Panc1 (cell line): ENCODE measurements around the gene KIF21B. TPM values are rescaled to one million over a fixed set of nuclear protein-coding genes. Genes with fewer than 3 reads are reported as not detected.

ENCODE experiments used
- ATAC-seq: fragments of 200-7000 bp; cut with Tn5 transposase; 2 replicates; pipeline ENCODE4 v1.9.1; 2020; ENCODE audit warnings: mild to moderate bottlenecking, moderate library complexity
- BruUV-seq: library from RNA; stranded (reverse); fragments of 400-500 nt; replicated peaks from 2 replicates; lab custom pipeline; 2021; lab: Mats Ljungman, UMichigan
- CTCF ChIA-PET: fragments of 300-600 bp; sonication (Branson Sonifier 250); formaldehyde crosslinking; loops from one replicate; lab custom pipeline; 2022; ENCODE audit warnings: antibody characterized with exemption; lab: Charles Lee
- POLR2A ChIA-PET: fragments of 300-600 bp; sonication (Branson Sonifier 250); formaldehyde crosslinking; loops from one replicate; lab custom pipeline; 2022; ENCODE audit warnings: antibody characterized with exemption; lab: Charles Lee
- DNase-seq: peaks from one replicate; pipeline ENCODE4 v3.0.0-alpha.2; 2010; ENCODE audit warnings: low read depth, low spot score
- H3K27ac ChIP-seq: 2 replicates; pipeline ENCODE4 v1.5.1; 2011; ENCODE audit warnings: mild to moderate bottlenecking, low read length, inconsistent platforms
- H3K27me3 ChIP-seq: fragments of 200-500 bp; sonication (Bioruptor generic); 2 replicates; pipeline ENCODE4 v1.6.0; 2014; ENCODE audit warnings: low read length, inconsistent platforms; ENCODE audit not compliant: control insufficient read depth, insufficient read depth
- H3K36me3 ChIP-seq: fragments of 200-500 bp; sonication (Bioruptor generic); 2 replicates; pipeline ENCODE4 v1.5.1; 2014; ENCODE audit warnings: inconsistent platforms, mild to moderate bottlenecking, low read length, moderate library complexity; ENCODE audit not compliant: control insufficient read depth, insufficient read depth
- H3K4me1 ChIP-seq: 2 replicates; pipeline ENCODE4 v1.5.1; 2011; ENCODE audit warnings: inconsistent platforms, mild to moderate bottlenecking, low read length, moderate library complexity; ENCODE audit not compliant: control insufficient read depth, insufficient read depth
- H3K4me3 ChIP-seq, 2 experiments: 2 replicates each; pipeline ENCODE4 v1.5.1; 2011 to 2012; ENCODE audit warnings: low read depth in 2 of 2, low read length in 2 of 2, mild to moderate bottlenecking in 2 of 2, inconsistent platforms in 1 of 2, moderate library complexity in 1 of 2
- H3K9me3 ChIP-seq: fragments of 200-500 bp; sonication (Bioruptor generic); 2 replicates; pipeline ENCODE4 v1.5.1; 2014; ENCODE audit warnings: low read depth, mild to moderate bottlenecking, inconsistent platforms, low read length, moderate library complexity; ENCODE audit not compliant: control insufficient read depth, insufficient read depth
- POLR2AphosphoS5 ChIP-seq: IDR thresholded peaks from 2 replicates; pipeline ENCODE4 v1.6.1; 2012; ENCODE audit warnings: mild to moderate bottlenecking, low read depth, low read length, moderate library complexity
- REST ChIP-seq, 2 experiments: IDR thresholded peaks; 2 replicates each; pipeline ENCODE4 v1.6.1; 2011 to 2012; ENCODE audit warnings: low read depth in 2 of 2, control low read depth in 1 of 2, low read length in 1 of 2, mild to moderate bottlenecking in 1 of 2, moderate library complexity in 1 of 2; ENCODE audit not compliant: insufficient read depth in 1 of 2
- SIN3A ChIP-seq: IDR thresholded peaks from 2 replicates; pipeline ENCODE4 v1.6.1; 2012; ENCODE audit warnings: low read depth, mild to moderate bottlenecking, low read length, moderate library complexity, borderline replicate concordance; ENCODE audit not compliant: insufficient read depth
- TCF7L2 ChIP-seq: IDR thresholded peaks from 2 replicates; pipeline ENCODE4 v1.6.1; 2011; ENCODE audit warnings: mild to moderate bottlenecking, low read depth, low read length, inconsistent platforms
- in situ Hi-C: cut with HindIII; loops from 2 replicates; pipeline ENCODE4 v1.10.0; 2016; ENCODE audit warnings: low sequenced_read_pairs, low pct_unique_long_range_greater_than_20kb
- intact Hi-C: fragments of 100-400 bp; cut with micrococcal nuclease; formaldehyde crosslinking; loops from one replicate; pipeline ENCODE4 v1.10.0; 2022; ENCODE audit not compliant: unreplicated experiment
- total RNA-seq: library from RNA; stranded (reverse); gene quantifications from one replicate; pipeline ENCODE4 v1.2.1, GENCODE V29; 2021; ENCODE audit not compliant: unreplicated experiment
- TF ChIP-seq, protein P1 (sequence below): fragments of 450-650 bp; IDR thresholded peaks from 2 replicates; pipeline ENCODE4 v1.5.1; 2017; ENCODE audit warnings: mild to moderate bottlenecking

Gene KIF21B
- total RNA-seq, 1 experiment from 2014 or later, result 0.46 TPM

DNA sequence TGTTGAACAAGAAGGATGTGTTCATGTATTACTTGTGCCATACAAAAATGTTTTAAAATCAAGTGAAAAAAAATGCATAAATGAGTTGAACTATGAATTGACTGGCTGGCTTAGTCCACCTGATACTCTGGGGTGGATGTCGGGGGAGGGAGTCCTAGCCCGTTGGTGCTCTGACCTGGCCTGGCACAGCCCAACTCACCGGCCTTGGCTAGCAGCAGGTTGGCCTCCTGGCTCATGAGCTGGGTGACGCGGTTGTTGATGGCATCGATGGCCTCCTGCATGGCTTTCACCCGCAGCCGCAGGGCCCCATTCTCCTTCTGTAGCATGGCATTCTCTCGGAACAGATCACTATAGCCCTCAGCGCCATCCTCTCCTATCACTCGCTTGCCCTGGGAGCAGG is 21.6 kb downstream of the KIF21B start:
- ChIA-PET POLR2A (no interaction called here), CTCF (no interaction called here)
- Histone ChIP-seq H3K27ac (no peak overlapping the region), H3K27me3 (no peaks in the 10 kb centered on the region), H3K4me3 (no peak overlapping the region), H3K9me3 (no peaks in the 10 kb centered on the region), H3K36me3 (no peaks in the 10 kb centered on the region), H3K4me1 (no peaks in the 10 kb centered on the region)
- no peak for TF ChIP-seq REST (IDR thresholded peaks at IDR 0.05; ENCODE audit: insufficient read depth in 1 of 2, low read depth in 2 of 2, low read length in 1 of 2)
- no peak for TF ChIP-seq SIN3A
- TF ChIP-seq, protein P1, sequence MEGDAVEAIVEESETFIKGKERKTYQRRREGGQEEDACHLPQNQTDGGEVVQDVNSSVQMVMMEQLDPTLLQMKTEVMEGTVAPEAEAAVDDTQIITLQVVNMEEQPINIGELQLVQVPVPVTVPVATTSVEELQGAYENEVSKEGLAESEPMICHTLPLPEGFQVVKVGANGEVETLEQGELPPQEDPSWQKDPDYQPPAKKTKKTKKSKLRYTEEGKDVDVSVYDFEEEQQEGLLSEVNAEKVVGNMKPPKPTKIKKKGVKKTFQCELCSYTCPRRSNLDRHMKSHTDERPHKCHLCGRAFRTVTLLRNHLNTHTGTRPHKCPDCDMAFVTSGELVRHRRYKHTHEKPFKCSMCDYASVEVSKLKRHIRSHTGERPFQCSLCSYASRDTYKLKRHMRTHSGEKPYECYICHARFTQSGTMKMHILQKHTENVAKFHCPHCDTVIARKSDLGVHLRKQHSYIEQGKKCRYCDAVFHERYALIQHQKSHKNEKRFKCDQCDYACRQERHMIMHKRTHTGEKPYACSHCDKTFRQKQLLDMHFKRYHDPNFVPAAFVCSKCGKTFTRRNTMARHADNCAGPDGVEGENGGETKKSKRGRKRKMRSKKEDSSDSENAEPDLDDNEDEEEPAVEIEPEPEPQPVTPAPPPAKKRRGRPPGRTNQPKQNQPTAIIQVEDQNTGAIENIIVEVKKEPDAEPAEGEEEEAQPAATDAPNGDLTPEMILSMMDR, result no peak
- TF ChIP-seq POLR2AphosphoS5, result no peak
- TF ChIP-seq TCF7L2, result no peak
- no TSS peak for BruUV-seq
- in situ Hi-C loops (no loop called here), intact Hi-C loops (no loop called here)
- DNase-seq (no peak), ATAC-seq (no peak)

GRCh38 chr1:201000391-201000790 is 23.1 kb downstream of the KIF21B start:
- no peak for DNase-seq
- TF ChIP-seq TCF7L2 (no peak), POLR2AphosphoS5 (no peak), REST (IDR thresholded peaks at IDR 0.05; ENCODE audit: insufficient read depth in 1 of 2, low read depth in 2 of 2, low read length in 1 of 2) (no peak), SIN3A (no peak)
- TF ChIP-seq, protein P1, result no peak
- H3K27me3 ChIP-seq, result no peaks in the 10 kb centered on the region
- H3K4me3 ChIP-seq, result no peak overlapping the region
- intact Hi-C loops (no loop called here), in situ Hi-C loops (no loop called here)
- H3K36me3 ChIP-seq, result no peaks in the 10 kb centered on the region
- no peaks in the 10 kb centered on the region for H3K9me3 ChIP-seq
- H3K27ac ChIP-seq, result no peak overlapping the region
- POLR2A ChIA-PET, result no interaction called here
- CTCF ChIA-PET, result no interaction called here
- no TSS peak for BruUV-seq
- no peak for ATAC-seq
- no peaks in the 10 kb centered on the region for H3K4me1 ChIP-seq
